Measurements from ENCODE around the gene ZGPAT. TPM values are rescaled to one million over a fixed set of nuclear protein-coding genes. Genes with fewer than 3 reads are reported as not detected.

The ZGPAT gene
- total RNA-seq, 1 donor = 11.8 TPM

GRCh38 chr20:63693083-63693732 lies 14.6 kb upstream of the ZGPAT start:
- TF ChIP-seq CTCF (IDR thresholded peaks at IDR 0.05; ENCODE audit: insufficient read depth, low read length) = no peak
- no peak overlapping the region for H3K4me3 ChIP-seq (ENCODE audit: low read depth, low read length)
- DNase-seq (ENCODE audit: low read depth) = no peak

GRCh38 chr20:63693733-63694583 lies 13.9 kb upstream of the ZGPAT start:
- DNase-seq (ENCODE audit: low read depth) = no peak
- H3K4me3 ChIP-seq (ENCODE audit: low read depth, low read length) = no peak overlapping the region
- no peak for TF ChIP-seq CTCF (IDR thresholded peaks at IDR 0.05; ENCODE audit: insufficient read depth, low read length)

- TF ChIP-seq CTCF (IDR thresholded peaks at IDR 0.05; ENCODE audit: insufficient read depth, low read length) = no peak
- H3K4me3 ChIP-seq (ENCODE audit: low read depth, low read length) = no peak overlapping the region
- no peak for DNase-seq (ENCODE audit: low read depth)
Observed at GRCh38 chr20:63694584-63695423, 13.0 kb upstream of the ZGPAT start.

- TF ChIP-seq CTCF (IDR thresholded peaks at IDR 0.05; ENCODE audit: insufficient read depth, low read length) = no peak
- H3K4me3 ChIP-seq (ENCODE audit: low read depth, low read length) = no peak overlapping the region
- no peak for DNase-seq (ENCODE audit: low read depth)
Observed at GRCh38 chr20:63695424-63696305, 12.2 kb upstream of the ZGPAT start.

GRCh38 chr20:63696306-63696627 lies 11.6 kb upstream of the ZGPAT start:
- DNase-seq (ENCODE audit: low read depth) = no peak
- no peak for TF ChIP-seq CTCF (IDR thresholded peaks at IDR 0.05; ENCODE audit: insufficient read depth, low read length)
- H3K4me3 ChIP-seq (ENCODE audit: low read depth, low read length) = no peak overlapping the region
